DOHH2 (cell line): ENCODE results near the gene LIMS1.

ENCODE experiments used
- CTCF ChIP-seq: fragments of 200-600 bp; sonication (generic); IDR thresholded peaks from one replicate; pipeline ENCODE4 v1.5.1; 2014; ENCODE audit warnings: antibody characterized with exemption, mild to moderate bottlenecking, low read depth, low read length; ENCODE audit not compliant: poor library complexity, severe bottlenecking
- EZH2phosphoT487 ChIP-seq: fragments of 200-600 bp; sonication (generic); IDR thresholded peaks from 2 replicates; pipeline ENCODE4 v1.6.1; 2017; ENCODE audit warnings: borderline replicate concordance, mild to moderate bottlenecking, antibody characterized with exemption, low read length, moderate library complexity, mixed read lengths

GRCh38 chr2:108536133-108536780 is 2.0 kb downstream of the LIMS1 start:
- no peak for TF ChIP-seq EZH2phosphoT487
- no peak for TF ChIP-seq CTCF
